GM18519 (cell line): ENCODE results near the gene NEXMIF.
"Not testable (repeated sequence)": the region's sequence is repeated elsewhere in the genome, so short reads cannot be mapped to it uniquely, and the experiment has no call there.

ENCODE experiments used
- ATAC-seq: cut with Tn5 transposase; IDR thresholded peaks from one replicate; pipeline ENCODE4 v1.9.1; 2021; ENCODE audit warnings: mild to moderate bottlenecking, moderate library complexity; ENCODE audit not compliant: unreplicated experiment, low FRiP score

Gene NEXMIF

DNA sequence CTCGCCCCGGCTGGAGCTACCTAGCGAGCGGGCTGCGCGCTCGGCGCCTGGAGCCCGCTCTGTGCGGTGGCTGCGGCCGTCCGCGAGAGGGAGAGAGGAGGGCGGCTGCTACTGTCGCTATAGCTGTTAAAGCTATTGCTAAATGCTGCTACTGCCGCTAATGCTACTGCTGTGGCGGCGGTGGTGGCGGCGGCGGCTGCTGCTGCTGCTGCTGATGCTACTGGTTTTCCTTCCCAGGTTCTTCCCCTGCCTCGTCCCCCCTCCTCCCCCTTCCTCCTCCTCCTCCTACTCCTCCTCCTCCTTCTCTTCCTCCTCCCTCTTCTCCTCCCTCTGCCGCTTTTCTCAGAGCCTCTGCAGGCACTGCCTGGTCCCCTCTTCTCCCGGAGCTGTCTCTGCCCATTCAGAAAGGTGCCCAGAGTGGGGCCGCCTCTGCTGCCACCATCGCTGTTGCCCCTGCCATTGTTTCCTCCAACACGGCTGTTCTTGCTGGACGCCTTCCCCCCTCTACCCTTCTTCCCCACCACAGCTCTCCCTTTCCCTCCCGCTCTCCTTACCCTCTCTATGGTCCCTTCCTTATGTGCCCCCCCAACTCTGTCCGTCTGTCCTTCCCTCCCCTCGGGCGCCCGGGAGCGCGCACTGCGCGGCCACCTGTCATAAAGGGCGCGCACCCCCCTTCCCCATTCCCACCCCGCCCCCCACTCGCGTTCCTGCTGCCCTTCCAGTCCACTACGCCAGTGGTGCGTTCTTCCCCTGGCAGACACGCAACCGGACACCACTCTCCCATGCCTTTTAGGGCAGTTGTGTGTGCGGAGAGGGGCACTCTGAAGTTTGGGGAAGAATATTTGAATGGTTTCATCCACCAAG lies at the start of gene NEXMIF:
NEXMIF (minus strand) TSS at position 228 of the 864 bp plus-strand sequence.
- peak; percentile 40 for ATAC-seq

DNA sequence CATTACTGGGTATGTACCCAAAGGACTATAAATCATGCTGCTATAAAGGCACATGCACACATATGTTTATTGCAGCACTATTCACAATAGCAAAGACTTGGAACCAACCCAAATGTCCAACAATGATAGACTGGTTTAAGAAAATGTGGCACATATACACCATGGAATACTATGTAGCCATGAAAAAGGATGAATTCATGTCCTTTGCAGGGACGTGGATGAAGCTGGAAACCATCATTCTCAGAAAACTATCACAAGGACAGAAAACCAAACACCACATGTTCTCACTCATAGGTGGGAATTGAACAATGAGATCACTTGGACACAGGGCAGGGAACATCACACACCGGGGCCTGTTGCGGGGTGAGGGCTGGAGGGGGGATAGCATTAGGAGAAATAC lies 36.7 kb upstream of the NEXMIF start:
- ATAC-seq, result not testable (repeated sequence)

DNA sequence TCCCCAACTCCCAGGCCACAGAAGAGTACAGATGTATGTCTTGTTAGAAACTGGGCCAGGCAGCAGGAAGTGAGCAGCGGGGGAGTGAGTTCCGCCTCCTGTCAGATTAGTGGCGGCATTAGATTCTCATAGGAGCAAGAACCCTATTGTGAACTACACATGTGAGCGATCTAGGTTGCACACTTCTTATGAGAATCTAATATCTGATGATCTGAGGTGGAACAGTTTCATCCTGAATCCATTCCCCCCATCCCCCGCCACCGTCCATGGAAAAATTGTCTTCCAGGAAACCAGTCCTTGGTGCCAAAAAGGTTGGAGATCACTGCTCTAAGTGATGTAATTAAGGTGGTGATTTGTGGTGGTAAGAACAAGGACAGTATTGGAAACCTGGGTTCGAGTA lies 24.5 kb upstream of the NEXMIF start:
- no peak for ATAC-seq

DNA sequence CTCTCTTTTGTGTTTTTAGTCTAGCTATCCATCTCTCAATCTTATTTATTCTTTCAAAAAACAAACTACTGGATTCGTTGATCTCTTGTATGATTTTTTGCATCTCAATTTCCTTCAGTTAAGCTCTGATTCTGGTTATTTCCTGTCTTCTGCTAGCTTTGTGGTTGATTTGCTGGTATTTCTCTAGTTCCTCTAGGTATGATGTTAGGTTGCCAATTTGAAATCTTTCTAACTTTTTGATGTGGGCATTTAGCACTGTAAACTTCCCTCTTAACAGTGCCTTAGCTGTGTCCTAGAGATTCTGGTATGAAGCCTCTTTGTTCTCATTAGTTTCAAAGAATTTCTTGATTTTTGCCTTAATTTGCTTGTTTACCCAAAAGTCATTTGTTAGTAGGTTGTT lies 15.2 kb upstream of the NEXMIF start:
- no peak for ATAC-seq

DNA sequence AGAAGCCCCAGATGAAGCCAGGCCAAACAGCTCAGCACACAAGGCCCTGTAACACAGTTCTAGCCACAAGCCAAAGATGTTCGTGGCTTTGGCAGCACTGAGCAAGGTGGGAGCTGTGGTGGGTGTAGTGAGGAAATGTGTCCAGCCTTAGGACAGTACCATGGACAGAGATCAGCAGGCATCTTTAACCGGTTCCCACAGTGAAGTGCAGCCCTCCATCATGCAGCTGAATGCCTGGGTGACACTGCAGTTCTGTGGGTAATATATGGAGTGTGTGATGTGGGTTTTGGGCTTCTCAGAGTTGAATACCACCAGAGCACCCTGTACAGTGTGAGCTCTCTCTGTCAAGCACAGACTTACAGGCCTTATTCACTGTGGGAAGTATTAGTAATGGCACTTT lies 6.0 kb upstream of the NEXMIF start:
- ATAC-seq, result no peak

DNA sequence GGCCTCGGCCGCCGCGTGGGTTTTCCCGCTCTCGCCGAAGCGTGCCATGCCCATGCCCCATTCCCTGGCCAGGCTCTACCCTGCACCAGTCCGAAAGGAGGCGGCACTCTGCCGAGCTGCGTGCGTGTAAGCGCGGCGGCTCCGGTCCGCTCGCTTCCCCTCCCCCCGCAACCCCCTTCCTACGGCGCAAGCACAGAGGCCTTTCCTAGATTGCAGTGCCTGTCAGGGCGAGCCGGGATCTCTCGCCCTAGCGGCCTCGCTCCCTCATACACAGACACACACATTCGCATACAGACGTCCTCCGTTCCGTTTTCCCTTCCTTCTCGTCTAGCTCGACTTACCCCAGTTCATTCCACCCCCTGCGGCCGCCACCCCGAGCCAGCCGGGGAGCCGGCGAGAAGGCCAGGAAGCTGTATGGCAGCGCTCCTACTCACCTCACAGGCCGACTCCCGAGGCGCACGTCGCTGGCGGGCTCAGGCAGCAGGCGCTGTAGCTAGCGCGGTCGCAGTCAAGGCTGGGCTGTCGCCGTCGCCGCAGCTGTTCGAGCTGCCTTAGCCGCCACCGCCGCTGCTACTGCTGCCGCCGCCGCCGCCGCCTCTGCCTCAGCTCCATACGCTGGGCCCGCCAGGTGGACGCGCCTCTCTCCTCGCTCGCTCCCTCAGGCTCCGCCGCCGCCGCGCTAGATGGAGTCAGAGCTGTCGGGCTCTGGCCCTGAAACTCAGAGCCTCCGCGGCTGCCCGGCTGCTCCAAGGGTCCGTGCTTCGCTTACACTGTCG lies 615 bp downstream of the NEXMIF start:
- ATAC-seq, result peak; percentile 31

DNA sequence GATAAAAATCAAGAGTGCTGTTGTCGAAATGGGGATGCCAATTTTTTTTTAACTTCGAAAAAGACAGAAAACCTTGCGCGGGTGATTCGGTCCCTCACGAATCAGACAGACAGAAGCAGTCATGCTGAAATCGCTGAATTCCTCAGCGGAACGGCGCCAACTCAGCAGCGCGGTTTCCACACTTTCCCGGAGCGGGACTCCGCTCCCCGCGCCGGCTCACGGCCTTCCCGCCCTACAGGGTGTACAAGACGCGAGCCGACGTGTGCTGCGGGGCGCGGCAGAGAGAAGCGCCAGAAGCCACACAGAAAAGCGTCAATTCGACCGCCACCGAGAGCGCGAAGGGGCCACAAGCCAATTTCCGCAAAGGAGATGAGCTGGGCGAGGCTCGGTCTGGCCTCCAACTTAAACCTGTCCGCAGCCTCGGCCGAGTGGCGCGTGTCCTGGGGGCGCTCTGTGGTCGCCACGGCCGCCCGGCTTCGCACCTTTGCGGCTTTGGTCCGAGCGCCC lies 1.3 kb downstream of the NEXMIF start:
- peak; percentile 18 for ATAC-seq

DNA sequence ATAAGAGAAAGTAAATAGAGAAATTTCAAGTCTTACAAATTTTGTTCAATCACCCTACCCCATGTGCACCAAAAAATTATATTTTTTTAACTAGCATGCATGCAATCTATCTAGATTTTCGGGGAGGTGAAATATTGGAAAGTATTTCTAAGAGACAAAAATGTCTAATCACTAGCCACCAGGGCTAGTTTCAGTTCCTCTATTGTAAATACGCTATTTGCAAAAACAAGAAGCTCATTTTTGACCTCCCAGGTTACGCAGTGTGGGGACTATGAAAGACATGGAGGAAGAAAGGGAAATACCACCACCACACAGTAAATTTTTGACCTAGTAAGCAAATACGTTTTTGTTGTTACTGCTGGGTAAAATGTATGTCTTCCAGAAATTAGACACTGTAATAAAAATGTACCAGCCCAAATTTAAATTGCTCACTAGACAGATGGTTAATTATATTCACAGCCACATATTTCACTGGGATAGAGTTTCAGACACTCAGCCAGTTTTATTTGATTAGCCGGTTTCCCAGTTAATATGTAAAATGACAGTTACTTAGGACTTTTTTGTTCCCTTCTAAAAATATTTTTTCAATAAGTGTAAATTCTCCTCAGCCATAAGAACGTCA lies 2.2 kb downstream of the NEXMIF start:
- ATAC-seq, result peak; percentile 67

DNA sequence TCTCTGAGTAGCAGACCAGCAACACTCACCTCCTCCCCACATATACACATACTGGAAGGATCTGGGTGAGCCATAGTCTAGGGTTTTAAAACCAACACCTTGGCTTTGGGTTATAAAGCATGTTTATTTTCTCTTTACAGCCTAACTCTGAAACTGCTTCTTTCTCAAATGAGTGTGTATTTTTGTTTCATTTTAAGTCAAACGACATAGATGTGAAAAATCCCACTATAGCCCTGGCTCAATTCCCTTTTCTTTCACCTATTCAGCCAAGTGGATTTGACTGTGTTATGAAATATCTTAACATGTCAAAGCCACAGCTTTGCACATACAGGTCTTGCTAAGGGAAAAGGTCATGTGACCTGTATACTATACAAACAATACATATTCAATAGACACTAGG lies 13.8 kb downstream of the NEXMIF start:
- ATAC-seq, result peak; percentile 73

DNA sequence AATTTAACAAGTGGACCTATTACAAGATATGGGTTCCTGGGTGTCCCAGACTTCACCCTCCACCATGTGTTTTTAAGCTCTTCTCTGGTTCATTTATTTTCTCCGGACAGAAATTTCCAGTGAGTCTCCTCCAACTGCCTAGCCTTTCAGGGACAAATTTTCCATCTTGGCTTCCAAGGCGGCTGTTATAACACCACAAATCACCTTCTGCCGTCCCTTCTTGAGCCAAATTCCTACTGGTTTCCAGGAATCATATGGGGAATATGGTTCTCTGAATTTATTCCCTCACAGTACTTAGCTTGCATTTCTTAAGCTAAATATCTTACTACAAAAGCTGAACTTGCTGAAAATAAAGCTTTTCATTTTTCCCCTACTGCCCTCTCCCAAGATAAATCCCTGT lies 18.8 kb downstream of the NEXMIF start:
- no peak for ATAC-seq

DNA sequence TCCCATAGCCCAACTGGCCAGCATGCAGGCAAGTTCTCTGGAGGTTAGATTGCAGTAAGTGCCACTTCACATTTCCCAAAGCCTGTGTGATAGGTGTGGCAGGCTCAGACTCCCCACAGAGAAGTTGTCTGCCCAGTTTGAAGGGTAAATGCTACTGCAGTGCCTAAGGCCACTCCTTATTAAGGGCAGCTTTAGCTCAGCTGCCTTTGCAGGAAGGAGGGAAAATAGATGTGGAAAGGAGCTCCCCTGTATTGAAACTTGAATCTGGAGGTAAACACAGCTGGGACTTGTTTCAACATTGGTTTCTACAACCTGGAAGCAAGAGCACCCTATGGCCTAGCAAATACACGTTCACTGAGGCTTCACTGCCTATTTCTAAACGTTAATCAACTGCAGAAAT lies 22.4 kb downstream of the NEXMIF start:
- ATAC-seq, result no peak

DNA sequence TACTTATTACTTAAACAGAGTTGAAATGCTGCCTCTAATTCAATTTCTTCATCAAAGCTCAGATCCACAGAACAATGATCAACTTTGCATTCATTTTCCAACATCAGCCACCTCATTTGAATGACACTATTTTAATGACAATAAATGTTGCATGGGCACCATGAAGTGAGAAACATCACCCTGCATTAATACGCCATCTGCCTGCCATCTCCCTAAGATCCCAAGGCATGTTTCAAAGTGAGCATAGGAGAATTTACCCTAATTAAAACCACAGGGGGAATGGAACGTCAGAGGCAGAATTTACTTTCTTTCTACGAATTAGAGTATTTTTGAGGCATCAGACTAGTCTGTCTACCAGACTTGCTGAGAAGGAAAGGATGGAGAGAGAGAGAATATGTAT lies 32.7 kb downstream of the NEXMIF start:
- no peak for ATAC-seq

DNA sequence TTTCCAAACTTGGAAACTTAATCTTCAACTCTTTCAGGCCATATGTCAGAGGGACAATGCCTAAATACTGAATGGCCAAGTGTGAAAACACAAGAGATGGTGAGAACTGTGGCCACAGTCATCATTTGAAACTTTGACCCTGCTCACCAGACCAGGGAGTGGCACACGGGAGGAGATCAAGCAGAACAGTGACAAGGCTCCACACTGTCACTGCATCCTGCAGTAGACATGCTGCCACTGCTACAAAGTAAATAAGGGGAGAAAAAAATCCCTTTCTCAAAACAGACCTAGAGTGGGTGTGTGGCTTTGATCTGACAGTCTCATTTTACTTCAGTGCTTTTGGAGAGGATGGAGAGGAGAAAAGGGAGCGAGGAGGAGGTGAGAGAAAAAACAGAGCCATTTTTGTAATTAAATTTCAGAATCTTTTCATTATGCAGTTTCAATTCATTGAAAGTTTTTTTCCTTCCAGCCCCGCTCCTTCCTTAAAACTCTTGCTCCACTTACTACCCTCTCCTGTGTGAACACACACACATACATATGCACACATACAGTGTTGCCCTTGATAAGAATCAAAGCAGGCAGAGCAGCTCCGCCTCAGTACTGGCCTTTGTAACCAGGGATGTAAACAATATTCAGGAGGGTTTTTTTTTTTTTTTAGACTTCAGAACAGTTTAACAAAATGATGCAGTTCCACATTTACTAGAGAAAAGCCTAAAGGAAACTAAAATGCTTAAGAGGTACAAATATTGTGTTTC lies 34.4 kb downstream of the NEXMIF start:
- ATAC-seq, result peak; percentile 96

DNA sequence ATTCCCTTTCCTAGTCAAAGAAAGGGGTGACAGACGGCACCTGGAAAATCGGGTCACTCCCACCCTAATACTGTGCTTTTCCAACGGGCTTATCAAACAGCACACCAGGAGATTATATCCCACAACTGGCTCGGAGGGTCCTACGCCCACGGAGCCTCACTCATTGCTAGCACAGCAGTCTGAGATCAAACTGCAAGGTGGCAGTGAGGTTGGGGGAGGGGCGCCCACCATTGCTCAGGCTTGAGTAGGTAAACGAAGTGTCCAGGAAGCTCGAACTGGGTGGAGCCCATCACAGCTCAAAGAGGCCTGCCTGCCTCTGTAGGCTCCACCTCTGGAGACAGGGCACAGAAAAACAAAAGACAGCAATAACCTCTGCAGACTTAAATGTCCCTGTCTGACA lies 42.9 kb downstream of the NEXMIF start:
- not testable (repeated sequence) for ATAC-seq

DNA sequence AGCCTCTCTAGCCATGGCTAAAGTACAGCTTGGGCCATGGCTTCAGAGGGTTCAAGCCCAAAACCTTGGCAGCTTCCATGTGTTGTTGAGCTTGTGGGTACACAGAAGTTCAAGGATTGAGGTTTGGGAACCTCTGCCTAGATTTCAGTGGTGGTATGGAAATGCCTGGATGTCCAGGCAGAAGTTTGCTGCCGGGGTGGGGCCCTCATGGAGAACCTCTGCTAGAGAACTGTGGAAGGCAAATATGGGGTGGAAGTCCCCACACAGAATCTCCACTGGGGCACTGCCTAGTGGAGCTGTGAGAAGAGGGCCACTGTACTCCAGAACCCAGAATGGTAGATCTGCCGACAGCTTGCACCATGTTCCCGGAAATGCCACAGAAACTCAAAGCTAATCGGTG lies 59.5 kb downstream of the NEXMIF start:
- no peak for ATAC-seq

DNA sequence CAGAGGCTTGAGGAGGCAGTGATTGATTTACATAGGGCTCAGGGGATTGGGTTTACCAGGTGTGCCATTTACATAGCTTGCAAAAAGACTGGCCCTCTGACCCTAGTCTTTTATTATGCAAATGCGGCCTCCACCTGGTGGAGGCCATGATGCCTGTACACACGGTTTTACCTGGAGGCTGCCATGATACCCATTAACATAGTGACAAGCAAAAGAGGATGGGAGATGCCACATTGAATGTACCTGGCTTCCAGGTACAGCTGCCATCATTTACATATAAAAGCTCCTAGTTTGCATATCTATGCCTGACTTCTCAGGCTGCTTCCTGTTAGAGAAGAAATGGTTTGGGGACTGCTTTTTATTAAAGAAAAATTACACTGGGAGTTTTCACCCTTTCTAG lies 72.0 kb downstream of the NEXMIF start:
- no peak for ATAC-seq

DNA sequence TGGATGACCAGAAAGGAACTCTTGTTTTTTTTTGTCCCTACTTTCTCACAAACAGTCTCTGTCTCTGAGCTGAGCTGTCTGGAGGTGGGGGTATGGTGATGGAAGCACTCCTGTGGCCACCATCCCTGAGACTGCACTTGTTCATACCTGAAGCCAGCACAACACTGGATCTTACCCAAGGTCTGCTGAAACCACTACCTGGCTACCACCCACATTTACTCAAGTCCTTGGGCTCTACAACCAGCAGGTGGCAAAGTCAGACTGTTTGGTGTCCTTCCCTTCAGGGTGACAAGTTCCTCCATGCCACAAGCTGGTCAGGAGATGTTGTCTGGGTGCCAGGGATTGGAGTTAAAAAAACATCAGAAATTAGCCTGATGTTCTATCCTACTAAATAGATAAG lies 89.7 kb downstream of the NEXMIF start:
- ATAC-seq, result no peak

DNA sequence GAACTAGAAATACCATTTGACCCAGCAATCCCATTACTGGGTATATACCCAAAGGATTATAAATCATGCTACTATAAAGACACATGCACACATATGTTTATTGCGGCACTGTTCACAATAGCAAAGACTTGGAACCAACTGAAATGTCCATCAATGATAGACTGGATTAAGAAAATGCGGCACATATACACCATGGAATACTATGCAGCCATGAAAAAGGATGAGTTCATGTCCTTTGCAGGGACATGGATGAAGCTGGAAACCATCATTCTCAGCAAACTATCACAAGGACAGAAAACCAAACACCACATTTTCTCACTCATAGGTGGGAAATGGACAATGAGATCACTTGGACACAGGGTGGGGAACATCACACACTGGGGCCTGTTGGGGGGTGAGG lies 105.5 kb downstream of the NEXMIF start:
- not testable (repeated sequence) for ATAC-seq

DNA sequence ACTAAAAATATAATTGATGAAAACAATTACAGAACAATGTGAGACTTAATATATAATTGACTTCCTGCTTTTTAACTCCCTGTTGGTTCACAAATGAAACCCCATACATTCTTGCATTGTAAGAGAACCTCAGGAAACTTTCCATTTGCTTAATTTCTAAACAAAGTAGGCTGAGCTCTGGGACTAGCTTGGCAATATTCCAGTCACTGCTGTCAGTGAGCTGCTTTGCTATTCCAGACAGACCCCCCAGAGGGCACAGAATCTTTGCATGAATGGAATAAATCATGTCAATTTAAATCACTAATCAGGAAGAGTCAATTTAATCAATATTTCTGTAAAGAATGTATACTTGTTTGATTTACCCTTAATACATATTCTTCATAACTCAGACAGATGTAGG lies 110.6 kb downstream of the NEXMIF start:
- ATAC-seq, result no peak

DNA sequence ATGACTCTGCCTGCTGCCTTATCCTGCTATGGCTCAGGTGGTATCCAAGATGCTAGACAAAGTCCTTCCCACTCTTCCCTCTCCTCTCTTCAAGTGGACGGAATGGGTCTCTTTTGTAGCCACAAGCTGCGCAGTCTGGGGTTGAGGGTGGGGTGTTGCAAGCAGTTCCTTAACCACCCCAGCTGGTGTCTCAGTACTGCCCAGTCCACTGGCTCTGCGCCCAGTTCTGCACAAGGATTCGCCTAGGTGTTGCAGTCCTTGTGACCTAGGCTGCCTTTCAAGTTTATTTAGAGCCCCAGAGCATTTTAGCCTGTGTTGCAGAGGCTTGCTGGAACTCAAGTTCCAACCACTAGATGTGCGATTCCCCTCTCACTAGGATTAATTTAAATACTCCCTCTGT lies 120.7 kb downstream of the NEXMIF start:
- ATAC-seq, result no peak
